Stimulated activated CD8-positive, alpha-beta memory T cell treated with anti-CD3 and anti-CD28 coated beads, Interleukin-2, amount 100 ng/mL, for 48 hours (primary cell): Measurements from ENCODE around the gene CCSER2.
"Not testable (repeated sequence)": the region's sequence is repeated elsewhere in the genome, so short reads cannot be mapped to it uniquely, and the experiment has no call there.

ENCODE experiments used
- DNase-seq, 2 donors: peaks; one replicate each; pipeline ENCODE4 v3.0.0-alpha.2; 2020; ENCODE audit warnings: low read depth in 2 of 2

Gene CCSER2

DNA sequence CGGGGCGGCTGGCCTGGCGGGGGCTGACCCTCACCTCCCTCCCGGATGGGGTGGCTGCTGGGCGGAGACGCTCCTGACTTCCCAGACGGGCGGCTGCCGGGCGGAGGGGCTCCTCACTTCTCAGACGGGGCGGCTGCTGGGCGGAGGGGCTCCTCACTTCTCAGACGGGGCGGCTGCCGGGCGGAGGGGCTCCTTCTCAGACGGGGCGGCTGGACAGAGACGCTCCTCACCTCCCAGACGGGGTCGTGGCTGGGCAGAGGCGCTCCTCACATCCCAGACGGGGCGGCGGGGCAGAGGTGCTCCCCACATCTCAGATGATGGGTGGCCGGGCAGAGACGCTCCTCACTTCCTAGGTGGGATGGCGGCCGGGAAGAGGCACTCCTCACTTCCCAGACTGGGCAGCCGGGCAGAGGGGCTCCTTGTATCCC is 19.2 kb downstream of the CCSER2 start:
- not testable (repeated sequence) for DNase-seq

DNA sequence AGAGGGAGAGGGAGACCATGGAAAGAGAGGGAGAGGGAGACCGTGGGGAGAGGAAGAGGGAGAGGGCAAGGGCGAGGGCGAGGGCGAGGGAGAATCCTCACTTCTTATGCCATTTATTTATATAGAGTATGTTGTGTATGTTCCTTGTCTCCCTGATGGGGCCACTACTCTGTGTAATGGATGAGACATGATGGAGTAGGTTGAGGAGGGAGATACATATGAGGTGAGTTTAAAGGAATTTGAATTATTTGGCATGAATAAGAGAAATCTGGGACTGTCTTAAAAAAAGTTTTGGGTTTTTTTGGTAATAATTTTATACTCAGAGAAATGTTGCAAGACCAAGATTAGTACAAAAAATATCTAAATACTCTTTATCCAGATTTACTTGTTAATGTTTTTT is 20.1 kb downstream of the CCSER2 start:
- DNase-seq, result no peak

DNA sequence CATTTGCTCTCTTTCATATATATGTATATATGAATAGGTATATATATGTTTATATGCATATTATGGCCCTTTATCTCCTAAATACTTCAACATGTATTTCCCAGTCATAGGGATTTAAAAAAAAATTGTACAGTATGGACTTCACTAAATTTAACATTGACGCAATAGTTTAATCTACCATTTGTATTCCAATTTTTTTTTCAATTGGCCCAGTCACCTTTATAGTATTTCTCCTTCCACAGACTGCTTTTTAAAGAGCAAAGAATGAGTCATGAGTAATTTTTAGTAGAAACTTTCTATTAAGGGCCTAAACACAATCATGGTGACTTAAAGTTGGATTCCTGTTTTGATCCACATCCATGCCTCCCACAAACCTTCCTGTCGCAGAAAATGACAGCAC is 20.5 kb downstream of the CCSER2 start:
- no peak for DNase-seq

DNA sequence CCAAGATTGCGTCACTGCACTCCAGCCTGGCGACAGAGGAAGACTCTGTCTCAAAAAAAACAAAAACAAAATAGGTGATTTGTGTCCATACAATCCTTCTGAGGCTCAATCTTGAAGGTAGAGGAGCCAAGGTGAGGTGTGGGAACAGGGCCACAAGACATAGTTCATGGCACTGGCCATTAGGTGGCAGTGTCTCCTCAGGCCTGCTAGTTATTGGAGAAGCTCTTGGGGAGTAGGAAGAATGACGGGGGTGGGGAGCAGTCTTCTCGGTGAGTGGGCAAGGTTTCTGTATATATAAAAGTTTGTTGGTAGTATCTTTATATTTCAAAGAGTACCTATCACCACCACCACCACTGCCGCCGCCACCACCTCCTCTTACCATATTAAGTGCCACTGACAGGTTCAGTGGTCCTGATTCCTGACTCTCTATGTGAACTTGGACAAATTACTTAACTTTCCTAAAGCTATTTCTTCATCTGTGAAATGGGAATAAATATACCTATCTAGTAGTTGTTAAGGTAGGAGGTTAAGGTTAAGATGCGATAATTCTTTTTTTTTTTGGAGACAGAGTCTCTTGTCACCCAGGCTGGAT is 24.0 kb downstream of the CCSER2 start:
- DNase-seq, result peak; percentile 39 to 46

DNA sequence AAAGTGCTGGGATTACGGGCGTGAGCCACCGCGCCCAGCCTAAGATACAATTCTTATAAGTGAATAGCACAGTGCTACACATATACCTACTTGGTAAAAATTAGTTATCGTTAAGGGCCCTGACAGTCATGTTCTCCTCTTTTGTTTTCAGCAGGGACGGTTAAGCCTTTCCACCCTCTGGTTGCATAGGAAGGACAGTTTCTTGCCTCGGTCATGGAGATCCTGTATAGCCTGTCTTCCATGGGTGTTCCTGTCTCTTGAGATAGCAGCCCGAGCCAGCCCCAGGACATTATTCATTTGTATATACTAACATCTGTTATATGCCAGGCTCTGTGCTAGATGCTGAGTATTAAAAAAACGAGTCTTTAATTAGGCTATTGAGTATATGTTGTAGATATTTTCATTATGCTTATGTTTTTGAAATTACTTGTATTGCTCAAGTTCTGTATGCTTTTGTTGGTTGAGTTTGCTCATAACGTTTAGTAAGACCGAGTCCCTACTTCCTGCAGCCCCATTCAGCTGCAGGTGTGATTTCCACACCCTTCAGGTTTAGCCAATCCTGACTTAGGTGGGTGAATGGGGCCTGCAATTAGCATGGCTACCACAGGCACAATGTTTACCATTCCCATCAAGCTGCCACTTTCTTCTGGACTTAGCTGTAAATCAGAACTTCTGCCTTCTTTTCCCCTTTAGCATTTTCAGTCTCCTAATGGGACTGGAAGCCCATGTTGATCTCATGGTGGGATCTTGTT is 24.8 kb downstream of the CCSER2 start:
- no peak for DNase-seq

DNA sequence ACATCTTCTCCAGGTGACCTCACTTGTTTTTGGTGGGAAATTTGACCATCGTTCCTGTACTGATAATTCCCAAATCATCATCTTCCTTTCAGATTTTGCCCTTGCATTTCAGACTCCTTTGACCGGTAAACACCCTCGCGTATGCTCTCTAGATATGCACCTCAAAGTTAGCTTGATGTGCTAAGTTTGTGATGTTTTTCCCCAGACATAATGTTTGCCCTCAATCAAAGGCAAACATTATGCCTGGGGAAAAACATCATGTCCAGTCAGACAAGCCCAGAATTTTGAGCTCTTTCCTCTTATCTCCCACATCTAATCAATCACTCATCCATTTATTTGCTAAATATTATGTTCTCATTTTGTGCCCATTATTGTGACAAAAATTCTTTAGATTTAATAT is 26.2 kb downstream of the CCSER2 start:
- DNase-seq, result no peak

DNA sequence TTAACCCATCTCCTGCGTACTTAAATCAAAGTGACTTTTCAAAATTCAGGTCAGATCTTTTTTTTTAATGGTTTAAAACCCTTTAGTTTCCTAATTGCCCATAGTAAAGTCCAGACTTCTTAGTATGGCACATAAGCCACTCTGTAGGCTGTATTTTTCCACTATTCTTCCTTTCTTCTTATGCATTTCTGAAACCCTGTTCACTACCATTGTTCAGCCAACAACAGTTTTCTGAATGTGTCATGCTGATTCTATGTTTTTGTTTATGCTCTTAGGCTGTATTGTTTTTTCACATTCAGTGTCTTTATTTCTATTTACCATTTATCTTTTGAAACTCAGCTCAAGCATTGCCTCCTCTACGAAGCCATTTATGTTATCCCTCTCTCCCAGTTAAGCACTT is 26.7 kb downstream of the CCSER2 start:
- DNase-seq, result no peak

DNA sequence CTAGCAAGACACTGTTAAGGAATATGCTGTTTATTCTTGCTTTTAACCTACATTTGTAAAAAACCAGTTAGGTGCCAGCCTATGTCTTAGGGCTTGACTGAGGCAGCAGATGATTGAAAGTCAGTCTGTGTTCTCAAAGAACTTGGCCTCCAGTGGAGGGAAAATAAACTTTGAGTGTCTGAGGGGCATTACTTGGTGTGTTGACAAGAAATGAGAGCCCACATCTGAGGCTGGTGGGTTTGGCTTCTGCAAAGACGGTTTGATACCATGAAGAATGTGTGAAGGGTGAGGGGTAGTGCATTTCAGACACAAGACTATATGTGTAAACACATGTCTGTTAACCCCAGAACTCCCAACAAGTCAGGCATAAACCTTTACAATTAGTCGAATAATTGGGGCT is 28.5 kb downstream of the CCSER2 start:
- DNase-seq, result no peak

DNA sequence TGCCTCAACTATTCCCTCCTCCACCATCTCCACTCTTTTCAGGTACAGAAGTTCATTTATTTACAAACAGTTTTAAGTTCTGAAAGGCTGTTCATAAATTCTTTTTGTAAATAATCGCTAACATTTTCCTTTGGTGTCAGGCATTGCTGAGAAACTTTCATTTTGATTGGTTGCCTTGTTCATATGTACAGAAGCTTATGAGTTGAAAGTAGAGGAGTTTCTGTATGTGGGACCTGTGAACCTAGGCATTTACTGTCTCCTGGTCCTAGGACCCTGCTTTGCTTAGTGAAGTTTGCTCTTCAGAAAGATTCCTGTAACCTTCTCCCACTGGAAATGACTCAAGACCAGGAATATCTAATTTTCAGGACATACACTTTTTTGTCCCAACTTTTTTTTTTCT is 30.4 kb downstream of the CCSER2 start:
- no peak for DNase-seq

DNA sequence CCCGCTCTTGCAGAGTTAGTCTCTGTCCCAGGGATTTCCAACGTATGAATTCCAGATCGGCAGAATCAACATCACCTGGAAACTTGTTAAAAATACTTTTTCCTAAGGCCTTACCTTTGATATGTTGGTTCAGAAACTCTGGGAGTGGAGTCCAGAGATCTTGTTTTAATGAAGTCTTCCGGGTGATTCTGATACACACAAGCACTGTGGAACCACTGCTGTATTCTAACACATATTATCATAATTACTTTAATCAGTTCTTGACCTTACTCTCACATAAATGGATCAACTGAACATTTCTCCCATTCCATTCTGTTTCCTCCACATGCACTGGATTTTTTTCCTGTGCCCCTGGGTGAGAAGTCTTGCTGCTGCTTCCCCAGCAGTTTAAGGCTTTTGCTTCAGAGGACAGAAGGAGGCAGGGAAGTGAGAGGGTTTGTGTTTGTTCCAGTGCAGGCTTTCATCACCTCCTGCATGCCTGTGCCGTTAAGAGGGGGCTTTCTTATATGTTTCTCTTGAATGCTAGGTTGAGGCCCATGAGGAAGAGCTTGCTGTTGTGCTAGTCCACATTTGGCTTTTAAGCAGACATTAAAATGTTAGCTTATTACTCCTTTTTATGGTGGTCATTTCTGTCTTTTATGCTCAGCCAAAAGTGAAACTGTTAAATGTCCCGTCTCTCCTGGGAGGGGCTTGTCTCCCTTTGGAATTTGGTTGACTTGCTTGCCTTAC is 32.4 kb downstream of the CCSER2 start:
- no peak for DNase-seq

DNA sequence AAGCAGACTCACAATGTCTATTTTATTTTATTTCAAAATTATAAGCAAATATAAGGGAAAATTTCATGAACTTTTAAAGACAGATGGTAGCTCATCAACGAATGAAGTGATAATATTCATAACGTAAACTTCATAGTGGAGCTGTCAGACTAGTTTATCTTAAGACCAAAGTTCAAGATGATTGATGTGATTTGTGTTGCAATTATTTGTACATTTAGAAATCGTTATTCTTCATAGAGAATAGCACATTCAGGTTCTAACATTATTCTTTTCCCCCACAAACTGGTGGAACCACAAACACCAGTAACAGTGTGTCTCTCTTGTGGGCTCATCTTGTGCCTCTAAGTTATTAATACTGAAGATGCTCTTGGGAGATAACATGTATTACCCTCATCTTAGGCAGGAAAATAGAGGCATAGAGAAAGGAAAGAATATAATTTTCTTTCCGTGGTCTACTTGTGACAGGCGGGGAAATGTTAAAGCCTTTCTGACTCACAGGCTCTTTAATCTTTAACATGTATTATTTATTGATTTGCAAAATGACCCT is 37.0 kb downstream of the CCSER2 start:
- DNase-seq, result no peak

DNA sequence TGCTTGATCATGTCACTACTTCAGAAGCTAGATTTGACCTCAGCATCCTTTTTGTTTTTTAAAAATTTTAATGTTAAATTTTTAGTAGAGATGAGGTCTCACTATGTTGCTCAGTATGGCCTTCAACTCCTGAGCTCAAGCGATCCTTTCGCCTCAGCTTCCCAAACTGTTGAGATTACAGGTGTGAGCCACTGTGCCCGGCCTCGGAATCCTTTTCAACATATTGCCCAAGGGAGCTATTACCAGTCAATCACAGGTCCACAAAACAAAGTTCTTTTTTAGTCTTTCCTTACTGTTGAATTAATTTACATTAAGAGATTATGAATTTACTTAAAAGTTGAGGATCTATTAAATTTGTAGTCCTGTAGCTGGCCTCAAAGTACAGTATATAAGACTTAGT is 37.7 kb downstream of the CCSER2 start:
- DNase-seq, result no peak

DNA sequence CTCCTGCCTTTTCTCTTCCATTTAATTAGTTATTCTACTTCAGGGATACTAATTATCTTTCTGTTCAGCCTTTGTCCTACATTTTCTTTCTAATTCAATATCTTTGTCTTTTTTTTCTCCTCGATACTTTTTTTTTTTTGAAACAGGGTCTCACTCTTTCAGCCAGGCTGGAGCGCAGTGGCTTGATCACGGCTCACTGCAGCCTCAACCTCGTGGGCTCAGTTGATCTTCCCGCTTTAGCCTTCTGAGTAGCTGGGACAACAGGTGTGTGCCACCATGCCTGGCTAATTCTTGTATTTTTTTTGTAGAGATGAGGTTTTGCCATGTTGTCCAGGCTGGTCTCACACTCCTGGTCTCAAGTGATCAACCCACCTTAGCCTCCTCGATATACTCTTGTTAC is 38.9 kb downstream of the CCSER2 start:
- DNase-seq, result no peak

DNA sequence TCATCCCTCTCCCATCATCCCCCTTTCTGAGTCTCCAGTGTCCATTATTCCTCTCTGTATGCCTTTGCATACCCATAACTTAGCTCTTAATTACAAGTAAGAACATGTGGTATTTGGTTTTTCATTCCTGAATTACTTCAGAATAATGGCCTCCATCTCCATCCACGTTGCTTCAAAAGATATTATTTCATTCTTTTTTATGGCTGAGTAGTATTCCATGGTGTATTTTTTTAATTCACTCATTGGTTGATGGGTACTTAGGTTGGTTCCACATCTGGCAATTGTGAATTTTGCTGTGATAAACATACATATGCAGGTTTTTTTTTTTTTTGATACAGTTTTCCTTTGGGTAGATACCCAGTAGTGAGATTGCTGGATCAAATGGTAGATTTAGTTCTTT is 40.4 kb downstream of the CCSER2 start:
- no peak for DNase-seq

DNA sequence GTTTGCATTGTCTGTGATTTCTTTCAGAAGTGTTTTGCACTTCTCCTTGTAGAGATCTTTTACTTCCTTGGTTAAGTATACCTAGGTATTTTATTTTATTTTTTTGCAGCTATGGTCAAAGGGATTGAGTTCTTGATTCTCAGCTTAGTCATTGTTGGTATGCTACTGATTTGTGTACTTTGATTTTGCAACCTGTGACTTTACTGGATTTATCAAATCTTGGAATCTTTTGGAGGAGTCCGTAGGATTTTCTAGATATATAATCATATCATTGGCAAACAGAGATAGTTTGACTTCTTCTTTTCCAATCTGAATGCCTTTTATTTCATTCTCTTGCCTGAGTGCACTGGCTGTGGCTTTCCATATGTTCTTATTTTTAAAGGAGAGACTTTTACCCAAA is 41.9 kb downstream of the CCSER2 start:
- DNase-seq, result no peak

DNA sequence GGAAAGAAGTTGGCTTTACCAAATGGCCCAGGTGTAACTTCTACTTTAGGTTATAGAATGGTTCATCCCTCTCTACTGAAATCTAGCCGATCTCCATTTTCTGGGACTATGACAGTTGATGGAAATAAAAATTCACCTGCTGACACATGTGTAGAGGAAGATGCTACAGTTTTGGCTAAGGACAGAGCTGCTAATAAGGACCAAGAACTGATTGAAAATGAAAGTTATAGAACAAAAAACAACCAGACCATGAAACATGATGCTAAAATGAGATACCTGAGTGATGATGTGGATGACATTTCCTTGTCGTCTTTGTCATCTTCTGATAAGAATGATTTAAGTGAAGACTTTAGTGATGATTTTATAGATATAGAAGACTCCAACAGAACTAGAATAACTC is 43.6 kb downstream of the CCSER2 start:
- no peak for DNase-seq

DNA sequence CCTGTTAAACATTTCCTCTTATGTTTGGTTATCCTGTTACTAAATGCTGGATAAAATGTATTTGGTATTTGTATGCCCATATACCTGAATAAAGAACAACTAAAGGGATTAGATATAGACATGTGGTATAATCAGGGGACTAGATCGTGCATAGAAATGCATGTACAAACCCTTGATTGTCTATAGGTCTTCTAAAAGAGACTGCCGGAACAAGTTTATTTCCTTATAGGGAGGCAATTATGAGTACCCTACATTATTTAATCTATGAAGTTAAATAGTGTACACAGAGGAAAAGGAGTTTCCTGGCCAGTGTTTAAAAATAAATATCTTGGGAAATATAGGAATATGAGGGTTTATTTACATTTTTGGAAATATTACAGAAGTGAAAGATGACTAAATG is 44.6 kb downstream of the CCSER2 start:
- DNase-seq, result no peak

DNA sequence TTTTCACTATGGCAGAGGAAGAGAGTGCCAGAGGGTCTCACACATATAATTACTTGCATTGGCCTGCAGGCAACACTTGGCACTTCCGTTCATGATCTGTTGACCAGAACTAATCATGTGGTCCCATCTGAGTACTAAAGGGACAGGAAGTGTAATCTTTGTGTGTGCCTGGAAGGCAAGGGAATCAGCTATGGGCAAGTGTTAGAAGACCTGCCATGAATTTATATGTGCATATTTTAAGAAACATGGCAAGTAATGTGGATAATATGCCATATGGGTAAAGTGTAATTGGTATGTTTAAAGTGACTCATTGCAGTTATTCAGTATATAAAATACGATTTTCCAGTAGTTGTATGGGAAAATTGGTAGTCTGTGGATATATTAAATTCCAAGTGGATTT is 46.1 kb downstream of the CCSER2 start:
- DNase-seq, result no peak

DNA sequence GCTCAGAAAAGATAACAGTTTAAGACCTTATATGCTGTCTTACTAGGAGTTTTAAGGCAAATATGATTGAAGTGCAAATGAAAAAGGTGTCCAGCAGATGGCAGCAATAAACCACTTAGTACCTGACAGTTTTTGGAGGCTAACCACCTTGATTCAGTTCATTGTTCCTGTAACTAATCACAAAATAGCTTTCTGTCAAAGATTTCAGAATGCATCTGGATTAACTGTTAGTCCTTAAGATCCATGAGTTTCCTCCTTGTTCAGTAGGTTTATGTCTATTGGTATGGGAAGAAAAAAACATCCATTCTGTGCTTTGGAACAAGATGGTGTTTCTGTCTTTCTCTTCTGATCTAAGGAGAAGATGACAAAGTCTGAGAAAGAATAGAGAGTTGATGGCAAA is 46.6 kb downstream of the CCSER2 start:
- no peak for DNase-seq

DNA sequence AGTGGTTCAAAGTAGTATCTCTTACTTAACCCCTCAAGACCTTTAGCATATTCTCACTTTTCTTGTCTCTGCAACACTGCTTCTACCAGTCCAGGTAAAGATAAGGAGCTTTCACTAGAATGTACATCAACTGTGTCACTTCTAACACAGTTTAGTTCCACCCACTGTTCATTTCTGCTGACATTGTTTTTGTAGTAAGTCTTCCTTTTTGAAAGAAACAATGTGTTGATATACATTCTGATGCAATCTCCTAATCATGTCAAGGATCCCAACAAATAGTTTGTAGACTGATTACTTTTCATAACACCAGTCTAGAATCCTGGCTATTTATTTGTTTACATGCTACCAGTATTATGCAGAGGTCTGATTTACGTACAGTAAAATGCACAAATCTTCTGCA is 47.5 kb downstream of the CCSER2 start:
- DNase-seq, result no peak

DNA sequence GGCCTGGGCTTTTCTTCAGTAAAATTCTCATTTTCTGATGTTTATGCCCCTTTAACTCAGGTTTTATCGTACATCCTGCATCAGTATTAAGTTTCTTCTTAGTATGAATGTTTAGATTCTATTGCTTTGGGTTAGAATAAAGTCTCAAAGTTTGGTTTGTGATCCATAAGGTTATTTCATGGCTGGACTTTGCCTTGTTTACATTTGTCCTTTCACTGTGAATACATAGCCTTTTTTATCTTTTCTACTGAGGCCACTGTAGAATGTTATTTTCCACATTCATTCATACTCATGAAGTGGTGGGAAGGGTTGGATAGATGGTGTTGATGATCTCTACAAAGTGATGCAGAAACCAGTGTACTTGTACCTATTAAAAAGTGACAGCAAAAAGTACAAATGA is 59.8 kb downstream of the CCSER2 start:
- no peak for DNase-seq

DNA sequence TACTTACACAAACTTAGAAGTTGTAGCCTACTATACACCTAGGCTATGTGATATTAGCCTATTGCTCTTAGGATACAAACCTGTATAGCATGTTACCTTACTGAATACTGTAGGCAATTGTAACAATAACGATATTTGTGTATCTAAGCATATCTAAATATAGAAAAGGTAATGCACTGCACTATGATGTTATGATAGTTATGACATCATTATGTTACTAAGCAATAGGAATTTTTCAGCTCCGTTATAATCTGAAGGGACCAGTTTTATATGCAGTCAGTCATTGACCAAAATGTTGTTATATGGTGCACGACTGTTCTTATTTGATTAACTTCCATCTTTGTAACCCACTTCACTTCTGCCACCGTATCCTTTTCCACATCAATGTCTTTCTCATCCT is 62.0 kb downstream of the CCSER2 start:
- DNase-seq, result no peak

DNA sequence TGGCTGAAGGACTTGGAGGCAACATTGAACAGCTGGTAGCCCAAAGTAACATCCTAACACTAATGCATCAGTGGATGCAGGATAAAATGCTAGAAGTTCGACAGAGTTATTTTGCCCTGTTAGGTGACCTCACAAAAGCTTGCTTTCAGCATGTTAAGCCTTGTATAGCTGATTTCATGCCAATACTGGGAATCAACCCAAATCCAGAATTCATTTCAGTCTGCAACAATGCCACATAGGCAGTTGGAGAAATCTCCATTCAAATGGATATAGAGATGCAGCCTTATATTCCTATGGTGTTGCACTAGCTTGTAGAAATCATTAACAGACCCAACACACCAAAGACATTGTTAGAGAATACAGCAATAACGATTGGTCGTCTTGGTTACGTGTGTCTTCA is 62.9 kb downstream of the CCSER2 start:
- DNase-seq, result no peak
